Ishikawa (cell line): ENCODE measurements around the gene MID2.

Experiments
- CEBPB ChIP-seq: IDR thresholded peaks from 2 replicates; pipeline ENCODE4 v1.6.1; 2012
- CREB1 ChIP-seq: IDR thresholded peaks from 2 replicates; pipeline ENCODE4 v1.6.1; 2012; ENCODE audit warnings: low read depth
- EGR1 ChIP-seq: IDR thresholded peaks from 2 replicates; pipeline ENCODE4 v1.6.1; 2012
- EP300 ChIP-seq: IDR thresholded peaks from 2 replicates; pipeline ENCODE4 v1.6.1; 2012; ENCODE audit warnings: borderline replicate concordance
- FOXM1 ChIP-seq: IDR thresholded peaks from 2 replicates; pipeline ENCODE4 v1.6.1; 2012; ENCODE audit warnings: low read depth, borderline replicate concordance
- NFIC ChIP-seq: IDR thresholded peaks from 2 replicates; pipeline ENCODE4 v1.6.1; 2012
- RAD21 ChIP-seq: IDR thresholded peaks from 2 replicates; pipeline ENCODE4 v1.6.1; 2012; ENCODE audit warnings: low read depth
- REST ChIP-seq: IDR thresholded peaks from 2 replicates; pipeline ENCODE4 v1.6.1; 2012; ENCODE audit warnings: low read depth, mild to moderate bottlenecking
- TAF1 ChIP-seq: IDR thresholded peaks from 2 replicates; pipeline ENCODE4 v1.6.1; 2012; ENCODE audit warnings: low read depth, mild to moderate bottlenecking
- TCF12 ChIP-seq: IDR thresholded peaks from 2 replicates; pipeline ENCODE4 v1.6.1; 2012; ENCODE audit warnings: low read depth
- TEAD4 ChIP-seq: IDR thresholded peaks from 2 replicates; pipeline ENCODE4 v1.6.1; 2012
- USF1 ChIP-seq: IDR thresholded peaks from 2 replicates; pipeline ENCODE4 v1.6.1; 2012
- YY1 ChIP-seq: IDR thresholded peaks from 2 replicates; pipeline ENCODE4 v1.6.1; 2012; ENCODE audit warnings: low read depth
- ZBTB7A ChIP-seq: IDR thresholded peaks from 2 replicates; pipeline ENCODE4 v1.6.1; 2012; ENCODE audit warnings: low read depth
- TF ChIP-seq, protein P1 (sequence below): IDR thresholded peaks from 2 replicates; pipeline ENCODE4 v1.6.1; 2012

MID2 gene

DNA sequence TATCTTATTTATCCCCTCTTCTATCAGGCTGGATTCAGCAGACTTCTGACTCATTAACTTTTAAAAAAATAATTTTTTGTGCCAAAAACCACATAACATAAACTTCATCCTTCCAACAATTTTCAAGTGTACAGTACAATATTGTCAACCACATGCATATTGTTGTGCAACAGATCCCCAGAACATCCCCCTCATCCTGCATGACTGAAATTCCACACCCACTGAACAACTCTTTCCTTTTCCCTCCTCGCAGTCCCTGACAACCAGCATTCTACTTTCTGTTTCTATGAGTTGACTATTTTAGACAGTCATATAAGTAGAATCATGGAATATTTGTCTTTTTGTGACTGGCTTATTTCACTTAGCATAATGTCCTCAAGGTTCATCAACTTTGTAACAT, 2.2 kb upstream of the MID2 start:
- TF ChIP-seq, protein P1, sequence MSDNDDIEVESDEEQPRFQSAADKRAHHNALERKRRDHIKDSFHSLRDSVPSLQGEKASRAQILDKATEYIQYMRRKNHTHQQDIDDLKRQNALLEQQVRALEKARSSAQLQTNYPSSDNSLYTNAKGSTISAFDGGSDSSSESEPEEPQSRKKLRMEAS = no peak
- TF ChIP-seq NFIC (no peak), FOXM1 (no peak), RAD21 (no peak), ZBTB7A (no peak), YY1 (no peak), TCF12 (no peak), CEBPB (no peak), USF1 (no peak), EGR1 (no peak), EP300 (no peak), REST (no peak), TAF1 (no peak)

GRCh38 chrX:107826238-107827029, 768 bp downstream of the MID2 start:
- TF ChIP-seq NFIC (no peak), TAF1 (no peak), USF1 (no peak), YY1 (no peak), CREB1 (no peak)

DNA sequence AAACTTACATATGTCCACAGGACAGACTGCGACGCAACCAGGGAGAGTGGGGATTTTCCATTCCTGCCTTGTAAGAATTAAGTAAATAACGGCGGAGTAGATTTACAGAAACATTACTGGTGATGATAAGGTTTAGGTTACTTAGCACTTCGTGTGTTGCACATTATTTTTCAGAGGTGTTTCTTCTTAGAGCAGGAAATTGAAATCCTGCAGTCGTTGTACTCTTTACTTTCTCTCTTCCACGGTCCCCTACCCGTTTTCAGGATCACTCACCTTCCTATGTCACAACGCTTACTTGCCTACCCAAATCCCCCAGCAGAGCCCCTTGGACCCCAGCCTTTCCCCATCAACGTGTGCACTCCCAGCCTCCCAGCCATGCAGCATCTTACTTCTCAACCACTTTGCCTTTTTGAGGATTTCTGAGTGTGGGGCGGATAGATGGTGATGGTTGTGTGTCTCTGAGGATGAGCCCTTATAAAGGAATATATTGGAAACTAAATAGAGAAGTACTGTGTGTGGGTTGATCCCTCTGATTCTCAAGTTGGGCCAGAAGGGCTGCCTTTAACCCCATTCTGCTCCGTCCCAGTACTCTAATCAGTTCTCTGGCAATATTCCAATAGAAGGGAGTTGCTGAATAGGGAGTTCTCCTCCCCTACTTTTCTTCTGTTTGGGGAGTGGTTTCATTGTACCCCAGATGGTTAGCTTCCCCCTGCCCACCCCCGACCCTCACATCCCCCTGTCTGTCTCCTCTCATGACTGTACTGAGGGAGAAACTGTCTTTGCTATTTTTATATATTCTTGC, 1.6 kb downstream of the MID2 start:
- TF ChIP-seq FOXM1 (no peak), REST (no peak), EGR1 (no peak), CEBPB (no peak), TCF12 (no peak), RAD21 (no peak), EP300 (no peak), ZBTB7A (no peak), USF1 (no peak), CREB1 (no peak), YY1 (no peak), TEAD4 (no peak), TAF1 (no peak), NFIC (no peak)
- TF ChIP-seq, protein P1 = no peak

- TF ChIP-seq YY1 (no peak), TCF12 (no peak), CREB1 (no peak), RAD21 (no peak), ZBTB7A (no peak), TAF1 (no peak), EP300 (no peak), NFIC (no peak), USF1 (no peak), FOXM1 (no peak), TEAD4 (no peak), CEBPB (no peak), EGR1 (no peak), REST (no peak)
- TF ChIP-seq, protein P1 = no peak
Measured at GRCh38 chrX:107827852-107828251, 2.2 kb downstream of the MID2 start.
